Peyer's patch (tissue), 4 donors: ENCODE measurements around the gene RAPGEF2.

Experiments used
- CTCF ChIP-seq, 6 experiments: fragments of 450-650 bp in 4 of 6; fragments of 200-600 bp in 2 of 6; sonication (generic) in 1 of 6; IDR thresholded peaks; one replicate each; pipeline ENCODE4 v1.5.1; 2017 to 2019; ENCODE audit warnings: antibody characterized with exemption in 6 of 6, mild to moderate bottlenecking in 3 of 6, moderate library complexity in 1 of 6
- POLR2A ChIP-seq, 2 donors: fragments of 450-650 bp; IDR thresholded peaks; one replicate each; pipeline ENCODE4 v1.5.1; 2017; ENCODE audit warnings: antibody characterized with exemption in 2 of 2, mild to moderate bottlenecking in 2 of 2, moderate library complexity in 2 of 2

GRCh38 chr4:159346681-159347080 lies 243.8 kb downstream of the RAPGEF2 start:
- TF ChIP-seq CTCF (IDR thresholded peaks at IDR 0.05) (no peak), POLR2A (IDR thresholded peaks at IDR 0.05) (no peak)
